Panc1 (cell line): Measurements from ENCODE around the gene C1QTNF1. TPM values are rescaled to one million over a fixed set of nuclear protein-coding genes. Genes with fewer than 3 reads are reported as not detected.

Experiments used
- ATAC-seq: fragments of 200-7000 bp; cut with Tn5 transposase; 2 replicates; pipeline ENCODE4 v1.9.1; 2020; ENCODE audit warnings: mild to moderate bottlenecking, moderate library complexity
- BruUV-seq: library from RNA; stranded (reverse); fragments of 400-500 nt; replicated peaks from 2 replicates; lab custom pipeline; 2021; lab: Mats Ljungman, UMichigan
- CTCF ChIA-PET: fragments of 300-600 bp; sonication (Branson Sonifier 250); formaldehyde crosslinking; loops from one replicate; lab custom pipeline; 2022; ENCODE audit warnings: antibody characterized with exemption; lab: Charles Lee
- POLR2A ChIA-PET: fragments of 300-600 bp; sonication (Branson Sonifier 250); formaldehyde crosslinking; loops from one replicate; lab custom pipeline; 2022; ENCODE audit warnings: antibody characterized with exemption; lab: Charles Lee
- DNase-seq: peaks from one replicate; pipeline ENCODE4 v3.0.0-alpha.2; 2010; ENCODE audit warnings: low read depth, low spot score
- H3K27ac ChIP-seq: 2 replicates; pipeline ENCODE4 v1.5.1; 2011; ENCODE audit warnings: mild to moderate bottlenecking, low read length, inconsistent platforms
- H3K27me3 ChIP-seq: fragments of 200-500 bp; sonication (Bioruptor generic); 2 replicates; pipeline ENCODE4 v1.6.0; 2014; ENCODE audit warnings: low read length, inconsistent platforms; ENCODE audit not compliant: control insufficient read depth, insufficient read depth
- H3K36me3 ChIP-seq: fragments of 200-500 bp; sonication (Bioruptor generic); 2 replicates; pipeline ENCODE4 v1.5.1; 2014; ENCODE audit warnings: inconsistent platforms, mild to moderate bottlenecking, low read length, moderate library complexity; ENCODE audit not compliant: control insufficient read depth, insufficient read depth
- H3K4me1 ChIP-seq: 2 replicates; pipeline ENCODE4 v1.5.1; 2011; ENCODE audit warnings: inconsistent platforms, mild to moderate bottlenecking, low read length, moderate library complexity; ENCODE audit not compliant: control insufficient read depth, insufficient read depth
- H3K4me3 ChIP-seq, 2 experiments: 2 replicates each; pipeline ENCODE4 v1.5.1; 2011 to 2012; ENCODE audit warnings: low read depth in 2 of 2, low read length in 2 of 2, mild to moderate bottlenecking in 2 of 2, inconsistent platforms in 1 of 2, moderate library complexity in 1 of 2
- H3K9me3 ChIP-seq: fragments of 200-500 bp; sonication (Bioruptor generic); 2 replicates; pipeline ENCODE4 v1.5.1; 2014; ENCODE audit warnings: low read depth, mild to moderate bottlenecking, inconsistent platforms, low read length, moderate library complexity; ENCODE audit not compliant: control insufficient read depth, insufficient read depth
- CTCF ChIP-seq: fragments of 450-650 bp; IDR thresholded peaks from 2 replicates; pipeline ENCODE4 v1.5.1; 2017; ENCODE audit warnings: mild to moderate bottlenecking
- POLR2AphosphoS5 ChIP-seq: IDR thresholded peaks from 2 replicates; pipeline ENCODE4 v1.6.1; 2012; ENCODE audit warnings: mild to moderate bottlenecking, low read depth, low read length, moderate library complexity
- REST ChIP-seq, 2 experiments: IDR thresholded peaks; 2 replicates each; pipeline ENCODE4 v1.6.1; 2011 to 2012; ENCODE audit warnings: low read depth in 2 of 2, control low read depth in 1 of 2, low read length in 1 of 2, mild to moderate bottlenecking in 1 of 2, moderate library complexity in 1 of 2; ENCODE audit not compliant: insufficient read depth in 1 of 2
- SIN3A ChIP-seq: IDR thresholded peaks from 2 replicates; pipeline ENCODE4 v1.6.1; 2012; ENCODE audit warnings: low read depth, mild to moderate bottlenecking, low read length, moderate library complexity, borderline replicate concordance; ENCODE audit not compliant: insufficient read depth
- TCF7L2 ChIP-seq: IDR thresholded peaks from 2 replicates; pipeline ENCODE4 v1.6.1; 2011; ENCODE audit warnings: mild to moderate bottlenecking, low read depth, low read length, inconsistent platforms
- in situ Hi-C: cut with HindIII; loops from 2 replicates; pipeline ENCODE4 v1.10.0; 2016; ENCODE audit warnings: low sequenced_read_pairs, low pct_unique_long_range_greater_than_20kb
- intact Hi-C: fragments of 100-400 bp; cut with micrococcal nuclease; formaldehyde crosslinking; loops from one replicate; pipeline ENCODE4 v1.10.0; 2022; ENCODE audit not compliant: unreplicated experiment
- total RNA-seq: library from RNA; stranded (reverse); gene quantifications from one replicate; pipeline ENCODE4 v1.2.1, GENCODE V29; 2021; ENCODE audit not compliant: unreplicated experiment

C1QTNF1 gene
- total RNA-seq, 1 experiment from 2014 or later, result 1.5 TPM

- H3K36me3 ChIP-seq, result no peaks in the 10 kb centered on the region
- DNase-seq (no peak), ATAC-seq (no peak)
- intact Hi-C loops (no loop called here), in situ Hi-C loops (no loop called here)
- no peaks in the 10 kb centered on the region; the same call in 1 of the 2 replicates for H3K27me3 ChIP-seq
- BruUV-seq, result no TSS peak
- no peaks in the 10 kb centered on the region for H3K4me1 ChIP-seq
- H3K9me3 ChIP-seq, result no peaks in the 10 kb centered on the region
- ChIA-PET CTCF (interaction anchor here (0.7 kb wide), 2 partner anchors 20 to 35 kb away, joined by 3 to 5 read pairs; no protein-coding TSS in a partner anchor), POLR2A (no interaction called here)
- no peak overlapping the region for H3K27ac ChIP-seq
- TF ChIP-seq TCF7L2 (no peak), REST (IDR thresholded peaks at IDR 0.05; ENCODE audit: insufficient read depth in 1 of 2, low read depth in 2 of 2, low read length in 1 of 2) (no peak), POLR2AphosphoS5 (no peak), CTCF (no peak), SIN3A (no peak)
- H3K4me3 ChIP-seq, result no peak overlapping the region
These were observed 17.9 kb downstream of the C1QTNF1 start for GRCh38 chr17:79041723-79042420.

- DNase-seq, result no peak
- intact Hi-C loops, result no loop called here
These were observed 18.6 kb downstream of the C1QTNF1 start for GRCh38 chr17:79042421-79043190.

More at GRCh38 chr17:79042421-79043190, 18.6 kb downstream of the C1QTNF1 start:
- Histone ChIP-seq H3K36me3 (no peaks in the 10 kb centered on the region), H3K4me1 (no peaks in the 10 kb centered on the region), H3K9me3 (no peaks in the 10 kb centered on the region), H3K27ac (no peak overlapping the region), H3K4me3 (no peak overlapping the region), H3K27me3 (no peaks in the 10 kb centered on the region; the same call in 1 of the 2 replicates)
- POLR2A ChIA-PET, result no interaction called here
- TF ChIP-seq CTCF (peak; percentile 89), TCF7L2 (no peak)
- ATAC-seq, result peak; percentile 62
- CTCF ChIA-PET, result no interaction called here
- in situ Hi-C loops, result no loop called here
- no TSS peak for BruUV-seq
